HG03575 (cell line): ENCODE results near the gene DBET.
"Not testable (repeated sequence)": the region's sequence is repeated elsewhere in the genome, so short reads cannot be mapped to it uniquely, and the experiment has no call there.

Source experiments
- ATAC-seq: cut with Tn5 transposase; IDR thresholded peaks from one replicate; pipeline ENCODE4 v1.9.1; 2021; ENCODE audit not compliant: unreplicated experiment, insufficient number of reproducible peaks, low FRiP score; ENCODE audit errors: extremely low read depth

Gene DBET

GRCh38 chr4:190040873-190041272, 23.4 kb upstream of the DBET start:
- ATAC-seq = not testable (repeated sequence)

- not testable (repeated sequence) for ATAC-seq
These were observed 16.7 kb upstream of the DBET start for GRCh38 chr4:190047627-190048026.

- not testable (repeated sequence) for ATAC-seq
These were observed 14.7 kb upstream of the DBET start for GRCh38 chr4:190049378-190050239.

- not testable (repeated sequence) for ATAC-seq
These were observed 5.3 kb upstream of the DBET start for GRCh38 chr4:190058997-190059396.

GRCh38 chr4:190064805-190065204, 503 bp downstream of the DBET start:
- not testable (repeated sequence) for ATAC-seq

- ATAC-seq = not testable (repeated sequence)
These were observed 4.0 kb downstream of the DBET start for GRCh38 chr4:190068351-190068750.

- ATAC-seq = not testable (repeated sequence)
These were observed 28.8 kb downstream of the DBET start for GRCh38 chr4:190093052-190093451.

GRCh38 chr4:190094031-190094430, 29.7 kb downstream of the DBET start:
- not testable (repeated sequence) for ATAC-seq

- not testable (repeated sequence) for ATAC-seq
These were observed 31.0 kb downstream of the DBET start for GRCh38 chr4:190095335-190095734.

GRCh38 chr4:190099605-190100004, 35.3 kb downstream of the DBET start:
- ATAC-seq = not testable (repeated sequence)

GRCh38 chr4:190101525-190101924, 37.2 kb downstream of the DBET start:
- not testable (repeated sequence) for ATAC-seq

GRCh38 chr4:190106191-190106590, 41.9 kb downstream of the DBET start:
- not testable (repeated sequence) for ATAC-seq

GRCh38 chr4:190106611-190107480, 42.5 kb downstream of the DBET start:
- ATAC-seq = not testable (repeated sequence)

GRCh38 chr4:190107766-190108485, 43.6 kb downstream of the DBET start:
- ATAC-seq = not testable (repeated sequence)

GRCh38 chr4:190108756-190109155, 44.5 kb downstream of the DBET start:
- ATAC-seq = not testable (repeated sequence)

- ATAC-seq = not testable (repeated sequence)
These were observed 45.2 kb downstream of the DBET start for GRCh38 chr4:190109390-190110011.

GRCh38 chr4:190110033-190110432, 45.7 kb downstream of the DBET start:
- ATAC-seq = not testable (repeated sequence)

GRCh38 chr4:190110570-190111295, 46.4 kb downstream of the DBET start:
- not testable (repeated sequence) for ATAC-seq
